Kidney (tissue), 14 donors: ENCODE results near the gene DLGAP1. TPM values are rescaled to one million over a fixed set of nuclear protein-coding genes. Genes with fewer than 3 reads are reported as not detected.

Source experiments
- DNase-seq, 5 donors: peaks; one replicate each; pipeline ENCODE4 v3.0.0-alpha.2; 2013 to 2020
- FAIRE-seq: peaks from 2 replicates; lab custom pipeline; 2012; peaks lifted over from hg19 to GRCh38; lab: Jason Lieb, UNC
- H3K27ac ChIP-seq, 2 donors: one replicate each; pipeline ENCODE4 v1.7.0; 2013; ENCODE audit warnings: low read depth in 2 of 2, low read length in 2 of 2, inconsistent platforms in 1 of 2
- H3K27me3 ChIP-seq: one replicate; pipeline ENCODE4 v1.7.1; 2013; ENCODE audit warnings: low read length, inconsistent platforms; ENCODE audit not compliant: control insufficient read depth, insufficient read depth
- H3K36me3 ChIP-seq, 3 donors: one replicate each; pipeline versions ENCODE4 v1.7.0 to v1.7.1; 2013; ENCODE audit warnings: low read length in 3 of 3, control low read depth in 1 of 3, inconsistent platforms in 1 of 3; ENCODE audit not compliant: insufficient read depth in 3 of 3, control insufficient read depth in 2 of 3
- H3K4me1 ChIP-seq, 3 donors: one replicate each; pipeline versions ENCODE4 v1.7.0 to v1.7.1; 2013; ENCODE audit warnings: low read length in 3 of 3, inconsistent platforms in 1 of 3, low read depth in 1 of 3; ENCODE audit not compliant: control insufficient read depth in 2 of 3, insufficient read depth in 2 of 3
- H3K4me3 ChIP-seq, 3 donors: one replicate each; pipeline versions ENCODE4 v1.7.0 to v1.8.1; 2013; ENCODE audit warnings: low read length in 3 of 3, control low read depth in 1 of 3, inconsistent platforms in 1 of 3
- H3K9ac ChIP-seq, 3 donors: one replicate each; pipeline versions ENCODE4 v1.7.0 to v1.7.1; 2013; ENCODE audit warnings: low read length in 3 of 3, control low read depth in 1 of 3, inconsistent platforms in 1 of 3
- H3K9me3 ChIP-seq, 3 donors: one replicate each; pipeline versions ENCODE4 v1.7.0 to v1.7.1; 2013; ENCODE audit warnings: low read length in 3 of 3, control low read depth in 1 of 3, inconsistent platforms in 1 of 3; ENCODE audit not compliant: control insufficient read depth in 2 of 3, insufficient read depth in 1 of 3
- intact Hi-C: fragments of 100-400 bp; cut with DNase I; formaldehyde crosslinking; loops from one replicate; pipeline ENCODE4 v1.11.1; 2022
- polyA plus RNA-seq: library from polyadenylated mRNA; stranded (reverse); fragments of 350-450 nt; fragmentation: Illumina TruSeq; extraction: RNeasy Lipid Tissue Mini Kit (QIAGEN cat#74804); gene quantifications from one replicate; pipeline ENCODE4 v1.2.3, GENCODE V29; 2014; ENCODE audit warnings: low read depth, low replicate concordance; ENCODE audit not compliant: insufficient read depth
- total RNA-seq: library from RNA; stranded (reverse); fragmentation: NEBNext Ultra II Directional; extraction: Animal tissue kit (Norgen Biotek cat#: 25700); gene quantifications from one replicate; pipeline ENCODE4 v1.2.1, GENCODE V29; 2021
- TF ChIP-seq, protein P1 (sequence below): IDR thresholded peaks from 3 replicates; pipeline ENCODE4 v1.5.1; 2012; ENCODE audit warnings: mild to moderate bottlenecking, moderate library complexity, borderline replicate concordance; ENCODE audit not compliant: insufficient read depth; ENCODE audit errors: extremely low read depth
- donor health status: control.
- donor health status: control.
- donor health status: control.
- donor health status: control.
- donor health status: control.
- donor health status: DM: yes; HTN: yes; CAD: no.
- donor health status: Normal renal cell carcinoma (clear cell type).

Gene DLGAP1
- total and polyA plus RNA-seq, 2 donors from 2014 or later = 1.2 to 32.8 TPM

DNA sequence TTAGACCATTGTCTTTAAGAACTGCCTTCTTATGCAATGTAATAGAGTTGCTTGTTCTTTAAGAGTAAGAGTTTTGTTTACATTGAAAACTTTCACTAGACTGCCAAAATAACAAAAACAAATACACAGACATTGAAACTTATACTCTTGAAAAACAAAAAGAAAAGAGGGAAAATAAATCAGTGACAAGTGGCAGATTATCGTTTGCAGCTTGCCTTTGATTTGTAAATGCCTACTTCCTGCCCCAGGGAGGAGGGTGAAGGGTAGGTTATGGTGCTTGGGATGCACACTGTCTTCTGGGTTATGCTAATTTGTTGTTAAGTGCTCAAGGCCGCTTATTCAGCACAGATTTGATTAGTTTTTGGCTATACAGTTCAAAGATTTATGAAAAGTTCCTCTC, 806.5 kb downstream of the DLGAP1 start:
- intact Hi-C loops = no loop called here
- no peaks in the 10 kb centered on the region for H3K27me3 ChIP-seq
- no peaks in the 10 kb centered on the region for H3K36me3 ChIP-seq
- H3K9ac ChIP-seq = no peak overlapping the region
- H3K4me3 ChIP-seq = no peak overlapping the region
- H3K4me1 ChIP-seq = no peaks in the 10 kb centered on the region
- TF ChIP-seq, protein P1, sequence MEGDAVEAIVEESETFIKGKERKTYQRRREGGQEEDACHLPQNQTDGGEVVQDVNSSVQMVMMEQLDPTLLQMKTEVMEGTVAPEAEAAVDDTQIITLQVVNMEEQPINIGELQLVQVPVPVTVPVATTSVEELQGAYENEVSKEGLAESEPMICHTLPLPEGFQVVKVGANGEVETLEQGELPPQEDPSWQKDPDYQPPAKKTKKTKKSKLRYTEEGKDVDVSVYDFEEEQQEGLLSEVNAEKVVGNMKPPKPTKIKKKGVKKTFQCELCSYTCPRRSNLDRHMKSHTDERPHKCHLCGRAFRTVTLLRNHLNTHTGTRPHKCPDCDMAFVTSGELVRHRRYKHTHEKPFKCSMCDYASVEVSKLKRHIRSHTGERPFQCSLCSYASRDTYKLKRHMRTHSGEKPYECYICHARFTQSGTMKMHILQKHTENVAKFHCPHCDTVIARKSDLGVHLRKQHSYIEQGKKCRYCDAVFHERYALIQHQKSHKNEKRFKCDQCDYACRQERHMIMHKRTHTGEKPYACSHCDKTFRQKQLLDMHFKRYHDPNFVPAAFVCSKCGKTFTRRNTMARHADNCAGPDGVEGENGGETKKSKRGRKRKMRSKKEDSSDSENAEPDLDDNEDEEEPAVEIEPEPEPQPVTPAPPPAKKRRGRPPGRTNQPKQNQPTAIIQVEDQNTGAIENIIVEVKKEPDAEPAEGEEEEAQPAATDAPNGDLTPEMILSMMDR = no peak
- no peak overlapping the region for H3K27ac ChIP-seq
- FAIRE-seq (no peak), DNase-seq (peak in 2 of 5 donors; percentile 17 to 36)
- no peaks in the 10 kb centered on the region for H3K9me3 ChIP-seq

DNA sequence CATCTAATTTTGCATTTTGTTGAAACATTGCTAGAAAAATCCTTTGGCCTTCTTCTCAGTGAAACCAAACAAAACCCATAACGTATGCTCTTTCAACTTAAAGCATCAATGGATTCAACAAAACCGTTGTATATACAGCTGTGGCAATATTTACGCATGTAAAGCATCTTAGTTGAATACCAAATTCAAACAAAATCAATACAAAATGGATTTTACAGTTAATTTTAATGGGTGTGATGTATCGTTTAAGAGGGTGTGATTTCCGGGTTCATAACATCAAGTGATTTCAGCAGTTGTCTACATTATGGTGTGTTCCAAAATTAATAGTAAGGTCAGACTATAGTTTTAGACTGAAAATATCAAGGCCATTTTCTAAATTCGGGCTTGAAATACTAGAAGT, 806.9 kb downstream of the DLGAP1 start:
- no peaks in the 10 kb centered on the region for H3K27me3 ChIP-seq
- no peak overlapping the region for H3K4me3 ChIP-seq
- H3K36me3 ChIP-seq = no peaks in the 10 kb centered on the region
- TF ChIP-seq, protein P1 = no peak
- no peak overlapping the region for H3K27ac ChIP-seq
- FAIRE-seq (no peak), DNase-seq (no peak)
- intact Hi-C loops = no loop called here
- H3K9ac ChIP-seq = no peak overlapping the region
- H3K9me3 ChIP-seq = no peaks in the 10 kb centered on the region
- no peaks in the 10 kb centered on the region for H3K4me1 ChIP-seq

GRCh38 chr18:3647636-3648035, 807.5 kb downstream of the DLGAP1 start:
- TF ChIP-seq, protein P1 = no peak
- Histone ChIP-seq H3K9ac (no peak overlapping the region), H3K9me3 (no peaks in the 10 kb centered on the region), H3K4me3 (no peak overlapping the region), H3K36me3 (no peaks in the 10 kb centered on the region), H3K4me1 (no peaks in the 10 kb centered on the region), H3K27ac (no peak overlapping the region), H3K27me3 (no peaks in the 10 kb centered on the region)
- DNase-seq (no peak), FAIRE-seq (no peak)
- intact Hi-C loops = no loop called here
